NOMO-1 treated with dmso at 0.1 percent for 144 hours (cell line): ENCODE results near the gene USP17L5.
"Not testable (repeated sequence)": the region's sequence is repeated elsewhere in the genome, so short reads cannot be mapped to it uniquely, and the experiment has no call there.

Experiments used
- DNase-seq: peaks from one replicate; lab custom pipeline; 2025; ENCODE audit not compliant: unreplicated experiment; lab: John Stamatoyannopoulos, UW

The USP17L5 gene, protein sequence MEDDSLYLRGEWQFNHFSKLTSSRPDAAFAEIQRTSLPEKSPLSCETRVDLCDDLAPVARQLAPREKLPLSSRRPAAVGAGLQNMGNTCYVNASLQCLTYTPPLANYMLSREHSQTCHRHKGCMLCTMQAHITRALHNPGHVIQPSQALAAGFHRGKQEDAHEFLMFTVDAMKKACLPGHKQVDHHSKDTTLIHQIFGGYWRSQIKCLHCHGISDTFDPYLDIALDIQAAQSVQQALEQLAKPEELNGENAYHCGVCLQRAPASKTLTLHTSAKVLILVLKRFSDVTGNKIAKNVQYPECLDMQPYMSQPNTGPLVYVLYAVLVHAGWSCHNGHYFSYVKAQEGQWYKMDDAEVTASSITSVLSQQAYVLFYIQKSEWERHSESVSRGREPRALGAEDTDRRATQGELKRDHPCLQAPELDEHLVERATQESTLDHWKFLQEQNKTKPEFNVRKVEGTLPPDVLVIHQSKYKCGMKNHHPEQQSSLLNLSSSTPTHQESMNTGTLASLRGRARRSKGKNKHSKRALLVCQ

DNA sequence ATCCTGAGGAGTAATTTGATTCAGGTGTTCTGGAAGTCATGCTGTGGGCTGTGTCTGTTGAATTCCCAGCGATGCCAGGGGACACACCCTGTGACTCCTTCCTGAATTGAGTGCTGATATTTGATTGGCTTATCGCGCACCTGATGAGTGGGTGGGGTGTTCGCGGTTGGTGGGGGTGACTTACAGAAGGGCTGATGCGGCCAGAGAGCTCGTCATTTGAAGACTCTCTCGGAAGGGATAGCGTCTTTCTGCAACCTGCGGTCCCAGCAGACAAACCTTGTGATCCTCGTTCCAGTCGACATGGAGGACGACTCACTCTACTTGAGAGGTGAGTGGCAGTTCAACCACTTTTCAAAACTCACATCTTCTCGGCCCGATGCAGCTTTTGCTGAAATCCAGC lies at the start of gene USP17L5:
TSS of gene USP17L5 (plus strand) at position 301 of the 400 bp plus-strand sequence. CDS start at position 301, 0 bp downstream.
- DNase-seq: not testable (repeated sequence)

DNA sequence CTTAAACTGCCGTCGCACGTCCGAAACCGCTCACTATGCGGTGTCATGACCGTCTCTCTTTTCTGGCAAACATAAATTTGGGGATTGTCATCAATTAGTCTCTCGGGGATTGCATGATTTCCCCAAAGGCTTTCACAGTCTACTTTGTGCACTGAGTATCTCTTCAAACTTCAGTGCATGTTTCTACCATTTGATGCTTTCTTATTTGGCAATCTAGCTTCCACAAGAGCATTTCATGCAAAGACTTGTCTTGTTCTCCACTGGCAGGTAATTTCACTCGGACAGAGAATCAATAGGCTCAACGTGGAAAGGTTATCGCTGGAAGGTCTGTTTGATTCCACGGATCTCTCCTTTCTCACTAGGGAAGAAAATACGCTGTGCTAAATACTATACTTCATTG lies 15.0 kb upstream of the USP17L5 start:
- not testable (repeated sequence) for DNase-seq

DNA sequence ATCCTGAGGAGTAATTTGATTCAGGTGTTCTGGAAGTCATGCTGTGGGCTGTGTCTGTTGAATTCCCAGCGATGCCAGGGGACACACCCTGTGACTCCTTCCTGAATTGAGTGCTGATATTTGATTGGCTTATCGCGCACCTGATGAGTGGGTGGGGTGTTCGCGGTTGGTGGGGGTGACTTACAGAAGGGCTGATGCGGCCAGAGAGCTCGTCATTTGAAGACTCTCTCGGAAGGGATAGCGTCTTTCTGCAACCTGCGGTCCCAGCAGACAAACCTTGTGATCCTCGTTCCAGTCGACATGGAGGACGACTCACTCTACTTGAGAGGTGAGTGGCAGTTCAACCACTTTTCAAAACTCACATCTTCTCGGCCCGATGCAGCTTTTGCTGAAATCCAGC lies 14.3 kb upstream of the USP17L5 start, which contains the start of gene USP17L24:
TSS of gene USP17L24 (plus strand) at position 301 of the 400 bp plus-strand sequence. CDS start at position 301, 0 bp downstream.
- not testable (repeated sequence) for DNase-seq

DNA sequence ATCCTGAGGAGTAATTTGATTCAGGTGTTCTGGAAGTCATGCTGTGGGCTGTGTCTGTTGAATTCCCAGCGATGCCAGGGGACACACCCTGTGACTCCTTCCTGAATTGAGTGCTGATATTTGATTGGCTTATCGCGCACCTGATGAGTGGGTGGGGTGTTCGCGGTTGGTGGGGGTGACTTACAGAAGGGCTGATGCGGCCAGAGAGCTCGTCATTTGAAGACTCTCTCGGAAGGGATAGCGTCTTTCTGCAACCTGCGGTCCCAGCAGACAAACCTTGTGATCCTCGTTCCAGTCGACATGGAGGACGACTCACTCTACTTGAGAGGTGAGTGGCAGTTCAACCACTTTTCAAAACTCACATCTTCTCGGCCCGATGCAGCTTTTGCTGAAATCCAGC lies 9.6 kb upstream of the USP17L5 start, which contains the start of gene USP17L25:
TSS of gene USP17L25 (plus strand) at position 301 of the 400 bp plus-strand sequence. CDS start at position 301, 0 bp downstream.
- DNase-seq: not testable (repeated sequence)

DNA sequence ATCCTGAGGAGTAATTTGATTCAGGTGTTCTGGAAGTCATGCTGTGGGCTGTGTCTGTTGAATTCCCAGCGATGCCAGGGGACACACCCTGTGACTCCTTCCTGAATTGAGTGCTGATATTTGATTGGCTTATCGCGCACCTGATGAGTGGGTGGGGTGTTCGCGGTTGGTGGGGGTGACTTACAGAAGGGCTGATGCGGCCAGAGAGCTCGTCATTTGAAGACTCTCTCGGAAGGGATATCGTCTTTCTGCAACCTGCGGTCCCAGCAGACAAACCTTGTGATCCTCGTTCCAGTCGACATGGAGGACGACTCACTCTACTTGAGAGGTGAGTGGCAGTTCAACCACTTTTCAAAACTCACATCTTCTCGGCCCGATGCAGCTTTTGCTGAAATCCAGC lies 4.8 kb upstream of the USP17L5 start, which contains the start of gene USP17L26:
TSS of gene USP17L26 (plus strand) at position 301 of the 400 bp plus-strand sequence. CDS start at position 301, 0 bp downstream.
- DNase-seq: not testable (repeated sequence)

DNA sequence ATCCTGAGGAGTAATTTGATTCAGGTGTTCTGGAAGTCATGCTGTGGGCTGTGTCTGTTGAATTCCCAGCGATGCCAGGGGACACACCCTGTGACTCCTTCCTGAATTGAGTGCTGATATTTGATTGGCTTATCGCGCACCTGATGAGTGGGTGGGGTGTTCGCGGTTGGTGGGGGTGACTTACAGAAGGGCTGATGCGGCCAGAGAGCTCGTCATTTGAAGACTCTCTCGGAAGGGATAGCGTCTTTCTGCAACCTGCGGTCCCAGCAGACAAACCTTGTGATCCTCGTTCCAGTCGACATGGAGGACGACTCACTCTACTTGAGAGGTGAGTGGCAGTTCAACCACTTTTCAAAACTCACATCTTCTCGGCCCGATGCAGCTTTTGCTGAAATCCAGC lies 4.6 kb downstream of the USP17L5 start, which contains the start of gene USP17L27:
TSS of gene USP17L27 (plus strand) at position 301 of the 400 bp plus-strand sequence. CDS start at position 301, 0 bp downstream.
- DNase-seq: not testable (repeated sequence)

DNA sequence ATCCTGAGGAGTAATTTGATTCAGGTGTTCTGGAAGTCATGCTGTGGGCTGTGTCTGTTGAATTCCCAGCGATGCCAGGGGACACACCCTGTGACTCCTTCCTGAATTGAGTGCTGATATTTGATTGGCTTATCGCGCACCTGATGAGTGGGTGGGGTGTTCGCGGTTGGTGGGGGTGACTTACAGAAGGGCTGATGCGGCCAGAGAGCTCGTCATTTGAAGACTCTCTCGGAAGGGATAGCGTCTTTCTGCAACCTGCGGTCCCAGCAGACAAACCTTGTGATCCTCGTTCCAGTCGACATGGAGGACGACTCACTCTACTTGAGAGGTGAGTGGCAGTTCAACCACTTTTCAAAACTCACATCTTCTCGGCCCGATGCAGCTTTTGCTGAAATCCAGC lies 9.4 kb downstream of the USP17L5 start, which contains the start of gene USP17L28:
TSS of gene USP17L28 (plus strand) at position 301 of the 400 bp plus-strand sequence. CDS start at position 301, 0 bp downstream.
- not testable (repeated sequence) for DNase-seq

DNA sequence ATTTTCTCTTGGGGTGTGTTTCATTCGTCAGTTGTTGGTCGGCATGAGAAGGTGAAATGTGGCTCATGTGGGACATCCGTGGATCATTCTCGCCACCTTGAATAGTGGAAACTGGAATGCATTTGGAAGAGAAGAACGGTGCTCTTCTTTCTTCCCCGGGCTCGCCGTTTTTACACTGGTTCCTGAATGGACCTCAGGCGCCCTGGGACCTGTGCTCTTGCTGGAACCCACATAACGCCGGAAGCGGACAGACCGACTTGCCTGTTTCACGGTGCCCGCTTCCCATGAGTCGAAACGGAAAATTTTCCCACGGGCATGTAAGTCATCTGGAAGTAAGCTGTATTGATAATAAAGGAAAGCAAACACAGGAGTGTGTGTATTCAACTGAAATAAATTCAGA lies 11.7 kb downstream of the USP17L5 start:
- DNase-seq: not testable (repeated sequence)

DNA sequence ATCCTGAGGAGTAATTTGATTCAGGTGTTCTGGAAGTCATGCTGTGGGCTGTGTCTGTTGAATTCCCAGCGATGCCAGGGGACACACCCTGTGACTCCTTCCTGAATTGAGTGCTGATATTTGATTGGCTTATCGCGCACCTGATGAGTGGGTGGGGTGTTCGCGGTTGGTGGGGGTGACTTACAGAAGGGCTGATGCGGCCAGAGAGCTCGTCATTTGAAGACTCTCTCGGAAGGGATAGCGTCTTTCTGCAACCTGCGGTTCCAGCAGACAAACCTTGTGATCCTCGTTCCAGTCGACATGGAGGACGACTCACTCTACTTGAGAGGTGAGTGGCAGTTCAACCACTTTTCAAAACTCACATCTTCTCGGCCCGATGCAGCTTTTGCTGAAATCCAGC lies 14.1 kb downstream of the USP17L5 start, which contains the start of gene USP17L29:
TSS of gene USP17L29 (plus strand) at position 301 of the 400 bp plus-strand sequence. CDS start at position 301, 0 bp downstream.
- not testable (repeated sequence) for DNase-seq

DNA sequence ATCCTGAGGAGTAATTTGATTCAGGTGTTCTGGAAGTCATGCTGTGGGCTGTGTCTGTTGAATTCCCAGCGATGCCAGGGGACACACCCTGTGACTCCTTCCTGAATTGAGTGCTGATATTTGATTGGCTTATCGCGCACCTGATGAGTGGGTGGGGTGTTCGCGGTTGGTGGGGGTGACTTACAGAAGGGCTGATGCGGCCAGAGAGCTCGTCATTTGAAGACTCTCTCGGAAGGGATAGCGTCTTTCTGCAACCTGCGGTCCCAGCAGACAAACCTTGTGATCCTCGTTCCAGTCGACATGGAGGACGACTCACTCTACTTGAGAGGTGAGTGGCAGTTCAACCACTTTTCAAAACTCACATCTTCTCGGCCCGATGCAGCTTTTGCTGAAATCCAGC lies 23.6 kb downstream of the USP17L5 start, which contains the start of gene USP17L30:
TSS of gene USP17L30 (plus strand) at position 301 of the 400 bp plus-strand sequence. CDS start at position 301, 0 bp downstream.
- DNase-seq: not testable (repeated sequence)

DNA sequence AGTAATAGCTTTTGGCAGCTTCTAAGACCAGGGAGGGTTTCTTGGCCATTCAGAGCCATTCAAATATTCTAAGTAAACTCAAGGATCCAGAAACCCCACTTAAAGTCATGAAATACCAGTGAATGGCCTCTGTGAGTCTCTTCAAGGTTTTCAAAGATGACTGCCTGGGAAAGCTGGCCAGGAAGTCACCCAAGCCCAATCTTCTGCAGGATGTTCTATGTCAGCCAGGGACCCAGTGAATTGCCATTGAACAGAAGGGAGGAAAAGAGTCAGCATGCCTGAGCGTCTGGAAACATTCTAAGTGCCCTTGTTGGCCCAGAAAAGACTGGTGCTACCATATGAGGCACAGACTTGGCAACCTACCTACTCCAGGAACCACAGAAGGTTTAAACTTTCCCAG lies 40.7 kb downstream of the USP17L5 start:
- not testable (repeated sequence) for DNase-seq

DNA sequence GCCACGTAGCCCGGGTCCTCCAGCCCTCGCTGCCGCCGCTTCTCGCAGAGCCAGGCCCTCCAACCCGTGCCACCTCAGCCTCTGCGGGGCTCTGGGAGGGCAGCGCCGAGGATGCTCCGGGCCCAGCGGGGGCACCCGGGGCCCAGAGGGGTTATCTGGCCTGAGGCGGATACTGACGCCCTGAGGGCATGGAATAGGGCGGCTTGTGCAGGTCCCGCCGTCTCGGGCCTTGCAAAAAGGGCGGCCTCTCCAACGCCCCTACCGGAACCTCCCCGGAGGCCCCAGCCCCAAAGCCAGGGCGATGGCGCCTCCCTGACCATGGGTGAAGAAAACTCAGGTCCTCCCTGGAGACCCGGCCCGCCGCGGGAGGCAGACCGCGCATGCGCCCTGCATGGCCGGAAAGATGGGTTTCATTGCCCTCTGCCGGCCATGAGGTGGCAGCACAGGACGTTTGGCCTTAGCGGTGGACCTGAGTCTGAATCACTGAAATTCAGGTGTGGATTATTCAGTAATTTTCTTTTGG lies 41.9 kb downstream of the USP17L5 start:
- DNase-seq: not testable (repeated sequence)

DNA sequence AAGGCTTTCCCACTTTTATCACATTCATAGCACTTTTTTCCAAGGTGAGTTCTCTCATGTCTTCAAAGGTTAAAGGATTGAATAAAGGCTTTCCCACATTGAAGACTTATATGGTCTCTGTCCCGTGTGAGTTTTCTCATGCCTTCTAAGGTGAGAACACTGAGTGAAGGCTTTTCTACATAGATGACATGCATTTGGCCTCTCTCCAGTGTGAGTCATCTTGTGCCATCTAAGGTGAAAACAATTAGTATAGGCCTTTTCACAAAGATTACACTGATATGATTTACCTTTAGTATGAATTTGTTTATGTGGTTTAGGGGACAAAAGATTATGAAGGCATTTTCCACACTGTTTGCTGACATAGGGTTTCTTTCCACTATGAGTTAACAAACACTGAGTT lies 44.9 kb downstream of the USP17L5 start:
- no peak for DNase-seq

DNA sequence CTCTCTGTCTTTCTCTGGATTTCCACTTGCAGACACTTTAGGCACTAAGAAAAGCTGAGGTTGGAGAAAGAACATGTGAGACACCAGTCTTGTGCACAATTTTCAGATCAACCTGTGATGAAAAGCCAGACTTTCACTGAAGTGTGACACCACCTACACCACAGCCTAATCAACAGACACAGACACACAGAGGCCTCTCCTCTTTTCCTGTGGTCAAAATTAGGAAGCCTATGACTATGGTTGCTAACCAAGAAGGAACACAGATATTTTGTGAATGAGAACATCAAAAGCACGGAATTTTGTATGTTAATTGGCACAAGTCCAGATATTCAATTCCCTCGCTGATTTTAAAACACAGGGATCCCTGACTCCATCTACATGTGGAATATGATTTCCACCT lies 49.8 kb downstream of the USP17L5 start:
- not testable (repeated sequence) for DNase-seq
